PFSK-1 (cell line): Measurements from ENCODE around the gene CPA5.

ENCODE experiments used
- FOXP2 ChIP-seq: optimal IDR thresholded peaks from 2 replicates; pipeline ENCODE3; 2011; ENCODE audit warnings: borderline replicate concordance, control low read depth, inconsistent platforms; ENCODE audit not compliant: insufficient read depth; ENCODE audit errors: extremely low read length, extremely low read depth
- POLR2AphosphoS5 ChIP-seq: IDR thresholded peaks from 2 replicates; pipeline ENCODE4 v1.6.1; 2012; ENCODE audit warnings: low read depth, mild to moderate bottlenecking, control low read depth, low read length, moderate library complexity
- SIN3A ChIP-seq: IDR thresholded peaks from 2 replicates; pipeline ENCODE4 v1.6.1; 2012; ENCODE audit warnings: mild to moderate bottlenecking, low read length, moderate library complexity, borderline replicate concordance; ENCODE audit not compliant: insufficient read depth
- TAF1 ChIP-seq: IDR thresholded peaks from 2 replicates; pipeline ENCODE4 v1.6.1; 2012; ENCODE audit warnings: low read length, control low read depth, borderline replicate concordance; ENCODE audit not compliant: insufficient read depth
- TF ChIP-seq, protein P1 (sequence below), 2 experiments: IDR thresholded peaks; 2 replicates each; pipeline versions ENCODE4 v1.6.1 to v1.8.0; 2011 to 2012; ENCODE audit warnings: low read depth in 2 of 2, low read length in 2 of 2, control low read depth in 1 of 2, inconsistent platforms in 1 of 2, mild to moderate bottlenecking in 1 of 2, moderate library complexity in 1 of 2; ENCODE audit not compliant: insufficient read depth in 1 of 2

CPA5 gene

GRCh38 chr7:130299866-130300265, 44.8 kb upstream of the CPA5 start:
- TF ChIP-seq FOXP2 = no peak
- no peak for TF ChIP-seq SIN3A
- no peak for TF ChIP-seq POLR2AphosphoS5
- TF ChIP-seq, protein P1, sequence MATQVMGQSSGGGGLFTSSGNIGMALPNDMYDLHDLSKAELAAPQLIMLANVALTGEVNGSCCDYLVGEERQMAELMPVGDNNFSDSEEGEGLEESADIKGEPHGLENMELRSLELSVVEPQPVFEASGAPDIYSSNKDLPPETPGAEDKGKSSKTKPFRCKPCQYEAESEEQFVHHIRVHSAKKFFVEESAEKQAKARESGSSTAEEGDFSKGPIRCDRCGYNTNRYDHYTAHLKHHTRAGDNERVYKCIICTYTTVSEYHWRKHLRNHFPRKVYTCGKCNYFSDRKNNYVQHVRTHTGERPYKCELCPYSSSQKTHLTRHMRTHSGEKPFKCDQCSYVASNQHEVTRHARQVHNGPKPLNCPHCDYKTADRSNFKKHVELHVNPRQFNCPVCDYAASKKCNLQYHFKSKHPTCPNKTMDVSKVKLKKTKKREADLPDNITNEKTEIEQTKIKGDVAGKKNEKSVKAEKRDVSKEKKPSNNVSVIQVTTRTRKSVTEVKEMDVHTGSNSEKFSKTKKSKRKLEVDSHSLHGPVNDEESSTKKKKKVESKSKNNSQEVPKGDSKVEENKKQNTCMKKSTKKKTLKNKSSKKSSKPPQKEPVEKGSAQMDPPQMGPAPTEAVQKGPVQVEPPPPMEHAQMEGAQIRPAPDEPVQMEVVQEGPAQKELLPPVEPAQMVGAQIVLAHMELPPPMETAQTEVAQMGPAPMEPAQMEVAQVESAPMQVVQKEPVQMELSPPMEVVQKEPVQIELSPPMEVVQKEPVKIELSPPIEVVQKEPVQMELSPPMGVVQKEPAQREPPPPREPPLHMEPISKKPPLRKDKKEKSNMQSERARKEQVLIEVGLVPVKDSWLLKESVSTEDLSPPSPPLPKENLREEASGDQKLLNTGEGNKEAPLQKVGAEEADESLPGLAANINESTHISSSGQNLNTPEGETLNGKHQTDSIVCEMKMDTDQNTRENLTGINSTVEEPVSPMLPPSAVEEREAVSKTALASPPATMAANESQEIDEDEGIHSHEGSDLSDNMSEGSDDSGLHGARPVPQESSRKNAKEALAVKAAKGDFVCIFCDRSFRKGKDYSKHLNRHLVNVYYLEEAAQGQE (IDR thresholded peaks at IDR 0.05; ENCODE audit: insufficient read depth in 1 of 2, low read depth in 2 of 2, low read length in 2 of 2) = no peak
- no peak for TF ChIP-seq TAF1

DNA sequence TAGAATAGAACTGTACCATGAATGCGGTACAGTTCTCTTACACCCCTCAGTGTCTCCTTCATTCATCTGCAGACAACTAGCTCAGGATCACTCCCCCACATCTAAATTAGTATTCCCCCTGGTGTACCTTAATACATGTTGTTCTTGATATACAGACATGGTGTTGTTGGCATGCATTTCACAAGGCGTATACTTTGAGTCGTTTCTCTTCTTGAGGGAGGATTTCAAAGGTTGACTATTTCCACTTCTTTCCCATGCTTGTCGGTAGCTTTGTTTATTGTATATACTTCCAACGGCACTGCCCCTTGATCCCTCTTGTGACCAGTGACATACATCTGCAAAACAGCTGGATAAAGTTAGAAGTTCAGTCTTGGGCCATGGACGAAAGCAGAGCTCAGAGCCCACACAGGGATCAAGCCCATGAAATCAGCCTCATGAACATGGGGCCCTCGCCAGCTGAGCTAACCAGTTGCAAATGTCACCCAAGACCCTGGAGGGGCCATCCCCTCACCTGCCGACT, 43.1 kb upstream of the CPA5 start:
- TF ChIP-seq TAF1 (no peak), SIN3A (no peak), POLR2AphosphoS5 (no peak), FOXP2 (no peak)
- TF ChIP-seq, protein P1 (IDR thresholded peaks at IDR 0.05; ENCODE audit: insufficient read depth in 1 of 2, low read depth in 2 of 2, low read length in 2 of 2) = no peak

- TF ChIP-seq TAF1 (no peak), SIN3A (no peak), POLR2AphosphoS5 (no peak), FOXP2 (no peak)
- TF ChIP-seq, protein P1 (IDR thresholded peaks at IDR 0.05; ENCODE audit: insufficient read depth in 1 of 2, low read depth in 2 of 2, low read length in 2 of 2) = no peak
Measured at GRCh38 chr7:130302649-130303048, 42.0 kb upstream of the CPA5 start.

GRCh38 chr7:130303127-130303526, 41.5 kb upstream of the CPA5 start:
- TF ChIP-seq POLR2AphosphoS5 (no peak), FOXP2 (no peak), SIN3A (no peak), TAF1 (no peak)
- TF ChIP-seq, protein P1 (IDR thresholded peaks at IDR 0.05; ENCODE audit: insufficient read depth in 1 of 2, low read depth in 2 of 2, low read length in 2 of 2) = no peak

- TF ChIP-seq TAF1 = no peak
- TF ChIP-seq SIN3A = no peak
- TF ChIP-seq FOXP2 = no peak
- no peak for TF ChIP-seq POLR2AphosphoS5
- TF ChIP-seq, protein P1 (IDR thresholded peaks at IDR 0.05; ENCODE audit: insufficient read depth in 1 of 2, low read depth in 2 of 2, low read length in 2 of 2) = no peak
Measured at GRCh38 chr7:130303551-130303950, 41.1 kb upstream of the CPA5 start.
